ENCODE data around the gene ADAMTS2. TPM values are rescaled to one million over a fixed set of nuclear protein-coding genes. Genes with fewer than 3 reads are reported as not detected.
A peak's percentile ranks its signal among the peaks of the same experiment; 100 is the strongest.

ADAMTS2 gene
- total and polyA plus RNA-seq, 2 donors (not counting 1 experiment from before 2014, with no cell fraction given), result 16.2 to 70.2 TPM

- Histone ChIP-seq H3K4me3 (replicated peaks in 1 of 4; ENCODE audit: control extremely low read depth in 1 of 4, insufficient read depth in 1 of 4, low read depth in 3 of 4, low read length in 4 of 4) (no peak overlapping the region), H4K20me1 (ENCODE audit: control insufficient read depth, extremely low read depth, insufficient read depth, low read length) (no peaks in the 10 kb centered on the region), H3K9me3 (ENCODE audit: control insufficient read depth, insufficient read depth, low read depth, low read length) (no peaks in the 10 kb centered on the region), H3K4me1 (ENCODE audit: control insufficient read depth, extremely low read depth, insufficient read depth, low read length) (no peaks in the 10 kb centered on the region), H3K9ac (ENCODE audit: insufficient read depth, low read length) (no peak overlapping the region), H3K36me3 (ENCODE audit: control insufficient read depth, insufficient read depth, low read length) (no peaks in the 10 kb centered on the region), H3K27me3 (ENCODE audit: control insufficient read depth, insufficient read depth, low read length) (peaks cover 2% of the 10 kb centered on the region), H2AFZ (ENCODE audit: low read length) (no peak overlapping the region), H3K79me2 (ENCODE audit: control insufficient read depth, insufficient read depth, low read length) (no peaks in the 10 kb centered on the region), H3K27ac (ENCODE audit: insufficient read depth, low read length) (no peak overlapping the region), H3K4me2 (ENCODE audit: extremely low read depth, insufficient read depth, low read length) (no peak overlapping the region)
- peak in 1 of 2 donors; percentile 98 for DNase-seq (ENCODE audit: low read depth in 2 of 2)
- TF ChIP-seq EZH2 (IDR thresholded peaks at IDR 0.05; ENCODE audit: low read length, missing control alignments) (no peak), CTCF (conservative IDR thresholded peaks at IDR 0.05 in 1 of 2, IDR thresholded peaks at IDR 0.05 in 1 of 2; ENCODE audit: low read depth in 1 of 2, low read length in 2 of 2) (no peak)
Observed at GRCh38 chr5:179355976-179356974, 11.0 kb upstream of the ADAMTS2 start.

GRCh38 chr5:179354305-179354882 is 9.1 kb upstream of the ADAMTS2 start:
- Histone ChIP-seq H3K4me1 (ENCODE audit: control insufficient read depth, extremely low read depth, insufficient read depth, low read length) (no peaks in the 10 kb centered on the region), H3K79me2 (ENCODE audit: control insufficient read depth, insufficient read depth, low read length) (no peaks in the 10 kb centered on the region), H3K4me3 (replicated peaks in 1 of 4; ENCODE audit: control extremely low read depth in 1 of 4, insufficient read depth in 1 of 4, low read depth in 3 of 4, low read length in 4 of 4) (no peak overlapping the region), H2AFZ (ENCODE audit: low read length) (no peak overlapping the region), H4K20me1 (ENCODE audit: control insufficient read depth, extremely low read depth, insufficient read depth, low read length) (no peaks in the 10 kb centered on the region), H3K9me3 (ENCODE audit: control insufficient read depth, insufficient read depth, low read depth, low read length) (no peaks in the 10 kb centered on the region), H3K9ac (ENCODE audit: insufficient read depth, low read length) (no peak overlapping the region), H3K27me3 (ENCODE audit: control insufficient read depth, insufficient read depth, low read length) (peaks cover 2% of the 10 kb centered on the region), H3K4me2 (ENCODE audit: extremely low read depth, insufficient read depth, low read length) (no peak overlapping the region), H3K36me3 (ENCODE audit: control insufficient read depth, insufficient read depth, low read length) (no peaks in the 10 kb centered on the region), H3K27ac (ENCODE audit: insufficient read depth, low read length) (no peak overlapping the region)
- no peak for DNase-seq (ENCODE audit: low read depth in 2 of 2)
- TF ChIP-seq CTCF (conservative IDR thresholded peaks at IDR 0.05 in 1 of 2, IDR thresholded peaks at IDR 0.05 in 1 of 2; ENCODE audit: low read depth in 1 of 2, low read length in 2 of 2), result no peak
- no peak for TF ChIP-seq EZH2 (IDR thresholded peaks at IDR 0.05; ENCODE audit: low read length, missing control alignments)

GRCh38 chr5:179348843-179349242 is 3.6 kb upstream of the ADAMTS2 start:
- Histone ChIP-seq H3K4me2 (ENCODE audit: extremely low read depth, insufficient read depth, low read length) (no peak overlapping the region), H2AFZ (ENCODE audit: low read length) (no peak overlapping the region), H3K36me3 (ENCODE audit: control insufficient read depth, insufficient read depth, low read length) (no peaks in the 10 kb centered on the region), H3K4me1 (ENCODE audit: control insufficient read depth, extremely low read depth, insufficient read depth, low read length) (no peaks in the 10 kb centered on the region), H3K4me3 (replicated peaks in 1 of 4; ENCODE audit: control extremely low read depth in 1 of 4, insufficient read depth in 1 of 4, low read depth in 3 of 4, low read length in 4 of 4) (no peak overlapping the region), H3K9ac (ENCODE audit: insufficient read depth, low read length) (no peak overlapping the region), H3K27me3 (ENCODE audit: control insufficient read depth, insufficient read depth, low read length) (no peaks in the 10 kb centered on the region), H4K20me1 (ENCODE audit: control insufficient read depth, extremely low read depth, insufficient read depth, low read length) (no peaks in the 10 kb centered on the region), H3K79me2 (ENCODE audit: control insufficient read depth, insufficient read depth, low read length) (peaks cover 6% of the 10 kb centered on the region), H3K27ac (ENCODE audit: insufficient read depth, low read length) (no peak overlapping the region), H3K9me3 (ENCODE audit: control insufficient read depth, insufficient read depth, low read depth, low read length) (no peaks in the 10 kb centered on the region)
- DNase-seq (ENCODE audit: low read depth in 2 of 2), result no peak
- TF ChIP-seq EZH2 (IDR thresholded peaks at IDR 0.05; ENCODE audit: low read length, missing control alignments), result no peak
- no peak for TF ChIP-seq CTCF (conservative IDR thresholded peaks at IDR 0.05 in 1 of 2, IDR thresholded peaks at IDR 0.05 in 1 of 2; ENCODE audit: low read depth in 1 of 2, low read length in 2 of 2)
